AG09309 (cell line): ENCODE results near the gene INTS6L.

Experiments used
- DNase-seq: peaks from one replicate; pipeline ENCODE4 v3.0.0-alpha.2; 2010; ENCODE audit warnings: low read depth
- H3K4me3 ChIP-seq: 2 replicates; pipeline ENCODE4 v1.5.1; 2011; ENCODE audit warnings: mild to moderate bottlenecking, low read depth, low read length, moderate library complexity; ENCODE audit not compliant: control insufficient read depth
- TF ChIP-seq, protein P1 (sequence below): IDR thresholded peaks from 2 replicates; pipeline ENCODE4 v1.5.1; 2011; ENCODE audit warnings: mild to moderate bottlenecking, low read depth, low read length, inconsistent platforms; ENCODE audit not compliant: insufficient read depth, control insufficient read depth; ENCODE audit errors: missing control alignments

The INTS6L gene

DNA sequence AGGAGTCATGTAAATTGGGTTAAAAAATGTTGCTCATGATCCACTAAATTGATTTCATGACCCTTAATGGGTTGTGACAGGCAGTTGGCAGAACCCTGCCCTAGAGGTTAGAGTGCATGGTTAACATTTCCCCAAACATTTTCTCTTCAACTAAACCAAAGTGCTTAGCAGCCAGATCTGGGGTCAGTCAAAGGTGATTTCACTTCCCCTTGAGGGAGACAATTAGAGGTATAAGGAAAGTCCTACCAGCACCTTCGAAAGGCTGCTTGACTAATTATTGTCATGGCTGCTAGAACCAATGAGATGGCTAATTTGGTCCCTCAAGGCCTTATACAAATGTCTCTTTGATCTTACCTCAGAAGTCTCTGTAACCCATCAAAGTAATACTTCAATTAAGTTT is 30.9 kb upstream of the INTS6L start:
- no peak overlapping the region for H3K4me3 ChIP-seq
- DNase-seq: no peak
- TF ChIP-seq, protein P1, sequence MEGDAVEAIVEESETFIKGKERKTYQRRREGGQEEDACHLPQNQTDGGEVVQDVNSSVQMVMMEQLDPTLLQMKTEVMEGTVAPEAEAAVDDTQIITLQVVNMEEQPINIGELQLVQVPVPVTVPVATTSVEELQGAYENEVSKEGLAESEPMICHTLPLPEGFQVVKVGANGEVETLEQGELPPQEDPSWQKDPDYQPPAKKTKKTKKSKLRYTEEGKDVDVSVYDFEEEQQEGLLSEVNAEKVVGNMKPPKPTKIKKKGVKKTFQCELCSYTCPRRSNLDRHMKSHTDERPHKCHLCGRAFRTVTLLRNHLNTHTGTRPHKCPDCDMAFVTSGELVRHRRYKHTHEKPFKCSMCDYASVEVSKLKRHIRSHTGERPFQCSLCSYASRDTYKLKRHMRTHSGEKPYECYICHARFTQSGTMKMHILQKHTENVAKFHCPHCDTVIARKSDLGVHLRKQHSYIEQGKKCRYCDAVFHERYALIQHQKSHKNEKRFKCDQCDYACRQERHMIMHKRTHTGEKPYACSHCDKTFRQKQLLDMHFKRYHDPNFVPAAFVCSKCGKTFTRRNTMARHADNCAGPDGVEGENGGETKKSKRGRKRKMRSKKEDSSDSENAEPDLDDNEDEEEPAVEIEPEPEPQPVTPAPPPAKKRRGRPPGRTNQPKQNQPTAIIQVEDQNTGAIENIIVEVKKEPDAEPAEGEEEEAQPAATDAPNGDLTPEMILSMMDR: no peak

DNA sequence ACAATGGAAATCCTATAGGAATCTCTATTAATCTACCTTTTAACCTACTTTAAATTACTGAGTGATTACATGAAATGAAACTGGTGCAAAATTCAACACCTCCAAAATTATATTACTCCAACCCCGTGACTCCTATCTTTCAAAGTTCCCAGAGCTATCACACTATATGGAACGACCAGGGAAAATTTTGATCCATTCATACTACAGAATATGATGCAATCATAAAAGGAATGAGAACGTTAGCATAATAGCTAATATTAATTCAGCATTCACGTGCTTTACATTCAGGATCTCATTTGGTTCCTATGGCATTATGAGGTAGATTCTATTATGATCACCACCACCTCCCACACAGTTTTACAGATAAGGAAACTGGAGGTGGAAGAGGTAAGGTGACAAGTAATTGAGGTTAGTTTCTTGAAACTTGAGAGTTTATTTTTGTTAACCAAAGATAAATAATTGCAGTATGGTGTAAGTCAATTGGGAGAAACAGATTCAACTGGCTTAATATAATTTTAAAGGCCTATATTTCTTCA is 29.4 kb upstream of the INTS6L start:
- TF ChIP-seq, protein P1: no peak
- no peak for DNase-seq
- H3K4me3 ChIP-seq: no peak overlapping the region

- no peak for DNase-seq
- TF ChIP-seq, protein P1: no peak
- H3K4me3 ChIP-seq: no peak overlapping the region
Measured at GRCh38 chrX:135494453-135494852, 26.0 kb upstream of the INTS6L start.

DNA sequence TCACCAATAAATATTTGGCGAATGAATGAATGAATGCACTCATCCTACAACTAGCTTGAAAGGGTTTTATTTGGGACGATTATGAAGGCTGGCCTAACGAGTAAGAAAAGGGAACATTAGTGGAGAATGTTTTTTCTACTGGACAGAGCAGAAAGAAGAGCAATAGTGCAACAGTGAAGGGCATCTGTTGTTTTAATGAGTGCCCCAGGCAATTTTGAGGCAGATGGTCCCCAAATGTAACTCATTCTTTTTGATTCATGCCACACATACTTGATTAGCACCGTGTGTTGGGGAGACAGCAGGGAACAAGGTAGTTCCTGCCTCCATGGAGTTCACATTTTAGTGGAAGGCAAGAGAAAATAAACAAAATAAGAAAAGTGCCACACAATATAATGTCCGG is 22.7 kb upstream of the INTS6L start:
- no peak for DNase-seq
- TF ChIP-seq, protein P1: no peak
- no peak overlapping the region for H3K4me3 ChIP-seq

GRCh38 chrX:135498236-135498635 is 22.2 kb upstream of the INTS6L start:
- TF ChIP-seq, protein P1: no peak
- no peak overlapping the region for H3K4me3 ChIP-seq
- no peak for DNase-seq

DNA sequence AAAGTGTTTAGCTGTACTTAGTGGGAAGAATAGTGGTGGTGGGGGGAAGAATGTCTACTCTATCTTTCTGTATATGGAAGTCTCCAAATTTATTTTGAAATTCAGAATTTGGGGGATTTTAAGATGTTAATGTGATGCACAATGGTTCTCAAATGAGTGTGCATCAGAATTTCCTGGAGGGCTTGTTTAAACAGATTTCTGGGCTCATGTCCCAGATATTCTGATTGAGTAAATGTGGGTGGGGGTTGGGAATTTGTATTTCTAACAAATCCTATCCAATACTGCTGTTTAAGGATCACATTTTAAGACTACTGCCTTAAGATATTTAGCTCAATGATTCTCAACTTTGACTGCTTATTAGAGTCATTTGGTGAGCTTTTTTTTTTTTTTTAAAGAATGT is 15.1 kb upstream of the INTS6L start:
- no peak for DNase-seq
- TF ChIP-seq, protein P1: no peak
- H3K4me3 ChIP-seq: no peak overlapping the region

- no peak overlapping the region for H3K4me3 ChIP-seq
- TF ChIP-seq, protein P1: no peak
- DNase-seq: no peak
Measured at GRCh38 chrX:135509885-135510284, 10.6 kb upstream of the INTS6L start.
